ELF-1 (cell line): ENCODE measurements around the gene SYPL1.

Experiments
- DNase-seq: peaks from one replicate; pipeline ENCODE4 v3.0.0-alpha.2; 2016; ENCODE audit warnings: low read depth, low spot score

SYPL1 gene

GRCh38 chr7:106122713-106123112 lies 10.6 kb upstream of the SYPL1 start:
- no peak for DNase-seq

- no peak for DNase-seq
These were observed 9.2 kb upstream of the SYPL1 start for GRCh38 chr7:106121189-106121810.

GRCh38 chr7:106120500-106120899 lies 8.4 kb upstream of the SYPL1 start:
- DNase-seq: no peak

DNA sequence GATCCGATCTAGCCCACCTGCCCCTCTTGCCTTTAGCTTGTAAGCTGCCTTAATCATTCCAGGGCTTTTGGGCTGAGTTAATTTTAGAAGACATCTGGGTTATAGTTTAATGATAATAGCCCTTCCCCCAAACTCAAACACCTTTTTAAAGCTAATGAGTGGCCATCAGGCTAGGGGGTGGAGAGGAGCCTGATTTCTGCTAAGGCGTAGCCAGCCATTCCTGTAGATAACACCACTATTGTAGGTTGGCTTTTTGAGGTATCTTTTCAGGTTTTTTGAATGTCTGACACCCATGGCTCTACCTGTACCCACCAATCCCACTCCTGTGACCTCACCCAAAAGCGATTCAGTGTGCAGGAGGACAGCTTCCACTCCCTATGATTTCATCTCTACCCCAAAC lies 7.6 kb upstream of the SYPL1 start:
- no peak for DNase-seq

GRCh38 chr7:106117786-106118544 lies 5.9 kb upstream of the SYPL1 start:
- no peak for DNase-seq

DNA sequence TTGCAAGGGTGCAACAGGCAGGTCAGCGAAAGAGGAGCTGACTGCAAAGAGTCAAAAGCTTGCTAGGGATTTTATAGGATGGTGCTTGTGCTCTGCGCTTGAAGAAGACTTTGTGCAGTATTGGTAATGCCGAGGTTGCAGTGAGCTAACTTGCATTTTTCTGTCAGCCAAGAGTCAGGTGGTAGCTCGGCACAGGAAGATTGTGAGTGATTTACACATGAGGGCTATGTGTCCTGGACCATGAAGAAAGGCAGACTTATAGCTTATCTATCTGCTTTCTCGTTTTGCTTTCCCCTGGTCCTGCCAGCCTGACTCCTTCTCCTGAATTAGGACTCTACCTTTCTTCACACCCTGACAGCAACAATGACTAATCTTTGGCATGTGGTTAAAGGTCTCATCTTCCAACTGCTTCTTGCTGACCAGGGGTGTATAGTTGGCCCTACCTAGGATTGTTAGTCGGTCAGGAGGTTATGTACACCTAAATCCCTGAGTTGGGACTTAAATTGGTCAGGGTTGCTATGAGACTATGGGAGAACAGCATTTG lies 4.1 kb upstream of the SYPL1 start:
- DNase-seq: no peak

DNA sequence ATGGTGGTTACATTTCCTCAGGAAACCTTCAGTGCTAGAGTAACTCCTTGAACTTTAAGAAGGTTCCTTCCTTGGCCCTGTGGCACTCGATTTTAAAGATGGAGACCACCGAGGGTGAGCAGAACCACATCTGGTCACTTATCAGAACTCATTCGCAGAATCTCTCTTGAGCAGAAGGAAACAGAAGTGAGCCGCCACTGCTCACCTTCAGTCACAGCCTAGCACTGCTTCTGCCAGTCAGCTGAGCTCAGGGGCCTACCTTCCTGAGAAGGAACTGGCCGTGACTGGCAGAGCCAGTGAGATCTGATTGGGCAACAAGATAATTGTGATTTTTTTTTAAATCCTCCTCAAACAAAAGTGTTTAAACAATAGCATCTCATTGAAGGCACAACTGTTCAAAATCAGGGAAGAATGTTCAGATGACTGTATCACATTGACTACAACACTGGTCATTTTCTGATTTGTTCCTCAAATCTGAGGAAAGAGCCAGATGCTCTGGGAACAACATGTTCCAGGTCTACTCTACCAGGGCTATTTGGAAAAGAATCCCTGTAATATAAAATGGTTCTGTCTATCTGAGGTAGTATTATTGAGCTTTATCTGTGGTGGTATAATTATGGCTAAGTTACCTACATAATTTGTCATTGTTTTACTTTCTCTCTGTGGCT lies 2.7 kb upstream of the SYPL1 start:
- no peak for DNase-seq

DNA sequence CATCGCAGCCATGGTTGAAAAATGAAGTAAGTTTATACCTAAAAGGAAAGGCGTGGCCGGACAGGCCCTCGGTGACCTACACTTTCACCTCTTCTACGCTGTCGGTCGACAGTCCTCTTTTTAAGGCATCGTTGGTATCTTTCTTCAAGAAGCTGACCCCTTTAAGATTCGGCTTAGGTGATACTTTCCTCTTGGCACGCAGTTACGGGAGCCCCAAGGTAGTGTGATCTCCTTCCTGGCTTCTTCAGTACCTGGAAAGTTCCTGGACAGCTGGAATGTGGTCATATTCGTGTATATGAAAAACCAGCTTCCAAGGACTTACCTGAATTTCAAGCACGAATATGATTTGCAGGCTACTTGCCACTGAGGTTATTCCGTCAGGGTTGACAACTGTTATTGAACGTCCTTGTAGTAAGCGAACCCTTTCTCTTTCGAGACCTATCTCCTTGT lies 885 bp upstream of the SYPL1 start:
- peak; percentile 11 for DNase-seq

GRCh38 chr7:106111655-106112117 lies 426 bp downstream of the SYPL1 start:
- DNase-seq: peak; percentile 79

DNA sequence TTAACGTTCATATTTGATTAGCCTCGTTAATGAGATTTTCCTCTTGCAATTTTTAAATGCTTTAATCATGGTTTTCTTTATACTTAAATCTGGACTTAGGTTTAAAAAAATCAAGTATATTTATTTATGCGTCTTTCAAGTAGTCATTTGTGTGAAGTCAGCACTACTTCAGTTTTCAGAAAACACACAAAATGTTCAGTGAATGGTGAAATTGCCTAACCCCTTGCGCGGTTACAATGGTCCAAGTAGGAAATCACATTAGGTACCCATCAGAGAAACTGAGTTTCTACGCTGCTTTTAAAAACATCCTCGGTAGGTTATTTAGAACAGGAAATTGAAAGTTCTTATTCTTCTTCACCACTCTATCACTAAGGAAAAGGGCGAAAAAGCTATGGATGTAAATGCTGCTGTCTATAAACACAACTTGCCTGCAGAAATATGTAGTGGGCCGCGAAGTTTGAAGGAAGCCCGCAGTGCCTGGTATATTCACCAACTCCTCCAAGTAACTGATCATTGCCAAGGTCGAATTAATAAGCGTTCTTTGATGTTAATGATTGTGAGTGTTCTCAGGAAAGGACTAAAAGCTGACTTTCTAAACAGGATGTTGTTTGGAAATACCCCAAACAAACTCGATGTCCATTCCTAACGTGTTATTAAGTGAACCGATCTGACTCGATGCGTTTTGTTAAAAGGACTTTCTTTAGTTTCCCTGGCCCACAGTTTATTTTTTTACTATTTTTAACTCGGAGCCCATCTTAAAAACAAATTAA lies 1.0 kb downstream of the SYPL1 start:
- no peak for DNase-seq

GRCh38 chr7:106110238-106110560 lies 1.9 kb downstream of the SYPL1 start:
- DNase-seq: no peak

GRCh38 chr7:106109521-106110237 lies 2.4 kb downstream of the SYPL1 start:
- no peak for DNase-seq

- DNase-seq: no peak
These were observed 3.1 kb downstream of the SYPL1 start for GRCh38 chr7:106108991-106109390.

GRCh38 chr7:106104721-106105260 lies 7.3 kb downstream of the SYPL1 start:
- DNase-seq: no peak

DNA sequence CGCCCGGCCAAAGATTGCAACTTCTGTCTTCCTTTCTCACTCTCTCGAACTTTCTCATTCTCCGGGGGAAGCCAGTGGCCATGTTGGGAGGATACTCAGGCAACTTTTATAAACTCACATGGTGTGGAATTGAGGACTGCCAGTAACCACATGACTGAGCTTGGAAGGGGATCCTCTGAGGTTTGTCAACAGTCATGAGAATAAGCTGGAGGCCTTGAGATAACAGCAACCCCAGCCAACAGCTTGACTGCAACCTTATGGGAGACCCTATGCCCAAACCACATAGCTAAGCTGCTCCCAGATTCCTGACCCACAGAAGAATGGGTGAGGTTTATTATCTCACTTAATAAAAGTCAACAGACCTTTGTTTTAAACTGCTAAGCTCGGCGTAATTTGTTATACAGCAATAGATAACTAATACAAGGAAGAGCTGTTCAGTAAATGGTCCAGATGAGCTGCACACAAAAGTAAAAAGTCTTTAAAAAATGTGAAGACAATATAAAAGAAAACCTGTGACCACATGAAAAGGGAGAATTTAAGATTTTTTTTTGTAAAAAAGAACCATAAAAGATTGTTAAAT lies 9.6 kb downstream of the SYPL1 start:
- no peak for DNase-seq

- DNase-seq: no peak
These were observed 10.4 kb downstream of the SYPL1 start for GRCh38 chr7:106101726-106102125.

- DNase-seq: no peak
These were observed 11.1 kb downstream of the SYPL1 start for GRCh38 chr7:106100863-106101629.

GRCh38 chr7:106099539-106099938 lies 12.6 kb downstream of the SYPL1 start:
- no peak for DNase-seq

- no peak for DNase-seq
These were observed 13.2 kb downstream of the SYPL1 start for GRCh38 chr7:106098889-106099288.

DNA sequence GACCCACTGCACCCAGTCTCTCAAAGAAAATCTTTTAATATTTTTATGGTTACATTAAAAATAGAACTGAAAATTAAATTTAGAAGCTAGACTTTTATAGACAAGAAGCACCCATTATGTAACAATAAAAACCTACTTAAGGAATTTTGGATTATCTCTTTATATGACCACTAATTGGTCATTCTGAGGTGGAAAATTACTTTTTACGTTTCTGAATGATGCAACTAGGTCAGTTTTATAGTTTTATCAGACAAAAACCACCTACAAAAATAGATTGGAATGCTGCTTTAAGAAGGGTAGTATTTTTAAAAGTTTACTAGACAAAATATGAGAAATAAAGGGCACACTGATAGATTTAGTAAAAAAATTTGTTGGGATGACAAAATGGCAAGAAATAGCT lies 16.5 kb downstream of the SYPL1 start:
- no peak for DNase-seq
